Measurements from ENCODE around the gene MYO1H. TPM values are rescaled to one million over a fixed set of nuclear protein-coding genes. Genes with fewer than 3 reads are reported as not detected.

The MYO1H gene, protein sequence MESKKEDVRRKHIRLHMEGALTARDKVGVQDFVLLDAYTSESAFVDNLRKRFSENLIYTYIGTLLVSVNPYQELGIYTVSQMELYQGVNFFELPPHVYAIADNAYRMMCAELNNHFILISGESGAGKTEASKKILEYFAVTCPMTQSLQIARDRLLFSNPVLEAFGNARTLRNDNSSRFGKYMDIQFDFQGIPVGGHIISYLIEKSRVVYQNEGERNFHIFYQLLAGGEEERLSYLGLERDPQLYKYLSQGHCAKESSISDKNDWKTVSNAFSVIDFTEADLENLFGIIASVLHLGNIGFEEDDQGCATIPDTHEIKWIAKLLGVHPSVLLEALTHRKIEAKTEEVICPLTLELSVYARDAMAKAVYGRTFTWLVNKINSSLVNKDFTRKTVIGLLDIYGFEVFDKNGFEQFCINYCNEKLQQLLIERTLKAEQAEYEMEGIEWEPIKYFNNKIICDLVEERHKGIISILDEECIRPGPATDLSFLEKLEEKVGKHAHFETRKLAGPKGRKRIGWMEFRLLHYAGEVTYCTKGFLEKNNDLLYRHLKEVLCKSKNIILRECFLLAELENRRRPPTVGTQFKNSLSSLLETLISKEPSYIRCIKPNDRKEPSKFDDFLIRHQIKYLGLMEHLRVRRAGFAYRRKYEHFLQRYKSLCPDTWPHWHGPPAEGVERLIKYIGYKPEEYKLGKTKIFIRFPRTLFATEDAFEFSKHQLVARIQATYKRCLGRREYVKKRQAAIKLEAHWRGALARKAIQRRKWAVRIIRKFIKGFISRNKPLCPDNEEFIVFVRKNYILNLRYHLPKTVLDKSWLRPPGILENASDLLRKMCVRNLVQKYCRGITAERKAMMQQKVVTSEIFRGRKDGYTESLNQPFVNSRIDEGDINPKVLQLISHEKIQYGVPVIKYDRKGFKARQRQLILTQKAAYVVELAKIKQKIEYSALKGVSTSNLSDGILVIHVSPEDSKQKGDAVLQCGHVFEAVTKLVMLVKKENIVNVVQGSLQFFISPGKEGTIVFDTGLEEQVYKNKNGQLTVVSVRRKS
- not detected for total RNA-seq

- Histone ChIP-seq H3K36me3 (no peaks in the 10 kb centered on the region), H3K27ac (no peak within 1 kb of the TSS), H3K4me3 (no peak within 1 kb of the TSS), H3K4me1 (no peaks in the 10 kb centered on the region), H3K9me3 (no peaks in the 10 kb centered on the region), H3K27me3 (peaks cover 8% of the 10 kb centered on the region)
- DNase-seq, result no peak
- intact Hi-C loops (cut with DNase I; ENCODE audit: low total_unique reads) (no loop called here), in situ Hi-C loops (cut with MboI; ENCODE audit: low pct_ligation_motif_present in 1 of 4, low pct_unique_long_range_greater_than_20kb in 1 of 4, low sequenced_read_pairs in 3 of 4) (no loop called here)
- 0 to 66% methylated on average over 1 to 8 of the region's 8 CpGs for WGBS, 2 donors (ENCODE audit: low coverage in 1 of 2)
- no peak for TF ChIP-seq POLR2AphosphoS5 (IDR thresholded peaks at IDR 0.05)
- TF ChIP-seq, protein P1, sequence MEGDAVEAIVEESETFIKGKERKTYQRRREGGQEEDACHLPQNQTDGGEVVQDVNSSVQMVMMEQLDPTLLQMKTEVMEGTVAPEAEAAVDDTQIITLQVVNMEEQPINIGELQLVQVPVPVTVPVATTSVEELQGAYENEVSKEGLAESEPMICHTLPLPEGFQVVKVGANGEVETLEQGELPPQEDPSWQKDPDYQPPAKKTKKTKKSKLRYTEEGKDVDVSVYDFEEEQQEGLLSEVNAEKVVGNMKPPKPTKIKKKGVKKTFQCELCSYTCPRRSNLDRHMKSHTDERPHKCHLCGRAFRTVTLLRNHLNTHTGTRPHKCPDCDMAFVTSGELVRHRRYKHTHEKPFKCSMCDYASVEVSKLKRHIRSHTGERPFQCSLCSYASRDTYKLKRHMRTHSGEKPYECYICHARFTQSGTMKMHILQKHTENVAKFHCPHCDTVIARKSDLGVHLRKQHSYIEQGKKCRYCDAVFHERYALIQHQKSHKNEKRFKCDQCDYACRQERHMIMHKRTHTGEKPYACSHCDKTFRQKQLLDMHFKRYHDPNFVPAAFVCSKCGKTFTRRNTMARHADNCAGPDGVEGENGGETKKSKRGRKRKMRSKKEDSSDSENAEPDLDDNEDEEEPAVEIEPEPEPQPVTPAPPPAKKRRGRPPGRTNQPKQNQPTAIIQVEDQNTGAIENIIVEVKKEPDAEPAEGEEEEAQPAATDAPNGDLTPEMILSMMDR (IDR thresholded peaks at IDR 0.05), result no peak
- TF ChIP-seq POLR2A (IDR thresholded peaks at IDR 0.05), result no peak
- TF ChIP-seq EP300 (IDR thresholded peaks at IDR 0.05; ENCODE audit: low read depth), result no peak
Measured at GRCh38 chr12:109347589-109347988, at the start of gene MYO1H. TSS of gene MYO1H (plus strand) at chr12:109347900. CDS start at chr12:109347961, 61 bp downstream.

DNA sequence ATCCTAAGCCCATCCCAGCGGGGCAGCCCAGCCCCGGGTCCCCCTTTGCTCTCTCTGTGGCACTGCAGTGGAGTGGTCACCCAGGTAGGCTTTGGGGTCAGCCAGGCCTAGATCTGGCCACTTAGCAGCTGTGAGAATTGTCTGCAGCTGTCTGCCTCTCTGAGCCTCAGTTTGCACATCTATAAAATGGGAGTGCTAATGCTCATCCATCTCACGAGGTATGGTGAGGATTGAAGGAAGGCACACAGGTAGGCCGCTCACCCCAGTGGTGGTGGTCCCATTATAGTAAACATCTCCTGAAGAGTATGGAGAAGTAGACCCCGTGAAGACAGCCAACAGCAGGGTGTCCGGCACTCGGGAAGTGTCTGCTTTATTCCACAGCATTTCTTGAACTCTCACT lies 47.9 kb upstream of the MYO1H start:
- no peak for DNase-seq
- H3K27ac ChIP-seq, result no peak overlapping the region
- no peaks in the 10 kb centered on the region for H3K4me1 ChIP-seq
- no peaks in the 10 kb centered on the region for H3K36me3 ChIP-seq
- 70 to 88% methylated on average over 2 to 7 of the region's 7 CpGs for WGBS, 2 donors (ENCODE audit: low coverage in 1 of 2)
- TF ChIP-seq POLR2A (IDR thresholded peaks at IDR 0.05) (no peak), EP300 (IDR thresholded peaks at IDR 0.05; ENCODE audit: low read depth) (no peak), POLR2AphosphoS5 (IDR thresholded peaks at IDR 0.05) (no peak)
- TF ChIP-seq, protein P1 (IDR thresholded peaks at IDR 0.05), result no peak
- intact Hi-C loops (cut with DNase I; ENCODE audit: low total_unique reads) (no loop called here), in situ Hi-C loops (cut with MboI; ENCODE audit: low pct_ligation_motif_present in 1 of 4, low pct_unique_long_range_greater_than_20kb in 1 of 4, low sequenced_read_pairs in 3 of 4) (no loop called here)
- no peak overlapping the region for H3K4me3 ChIP-seq
- no peaks in the 10 kb centered on the region for H3K9me3 ChIP-seq
- H3K27me3 ChIP-seq, result peaks cover 7% of the 10 kb centered on the region

- TF ChIP-seq, protein P1 (IDR thresholded peaks at IDR 0.05), result no peak
- TF ChIP-seq EP300 (IDR thresholded peaks at IDR 0.05; ENCODE audit: low read depth), result no peak
- TF ChIP-seq POLR2A (IDR thresholded peaks at IDR 0.05), result no peak
- TF ChIP-seq POLR2AphosphoS5 (IDR thresholded peaks at IDR 0.05), result no peak
- in situ Hi-C loops (cut with MboI; ENCODE audit: low pct_ligation_motif_present in 1 of 4, low pct_unique_long_range_greater_than_20kb in 1 of 4, low sequenced_read_pairs in 3 of 4) (no loop called here), intact Hi-C loops (cut with DNase I; ENCODE audit: low total_unique reads) (no loop called here)
- H3K36me3 ChIP-seq, result no peaks in the 10 kb centered on the region
- no peak overlapping the region for H3K4me3 ChIP-seq
- H3K9me3 ChIP-seq, result no peaks in the 10 kb centered on the region
- peaks cover 24% of the 10 kb centered on the region for H3K27me3 ChIP-seq
- 75 to 80% methylated on average over 2 to 3 of the region's 3 CpGs for WGBS, 2 donors (ENCODE audit: low coverage in 1 of 2)
- DNase-seq, result no peak
- H3K4me1 ChIP-seq, result no peaks in the 10 kb centered on the region
- H3K27ac ChIP-seq, result no peak overlapping the region
Measured at GRCh38 chr12:109301643-109302168, 46.0 kb upstream of the MYO1H start.

GRCh38 chr12:109302358-109302757 lies 45.3 kb upstream of the MYO1H start:
- Histone ChIP-seq H3K9me3 (no peaks in the 10 kb centered on the region), H3K27me3 (peaks cover 31% of the 10 kb centered on the region), H3K4me1 (no peaks in the 10 kb centered on the region), H3K27ac (no peak overlapping the region), H3K4me3 (no peak overlapping the region), H3K36me3 (no peaks in the 10 kb centered on the region)
- WGBS, 2 donors (ENCODE audit: low coverage in 1 of 2), result 38% methylated on average over 2 of the region's 2 CpGs; no CpG with 5 or more reads in 1 of the 2 donors
- no peak for TF ChIP-seq POLR2A (IDR thresholded peaks at IDR 0.05)
- TF ChIP-seq, protein P1 (IDR thresholded peaks at IDR 0.05), result peak in 1 of 5 experiments; percentile 23
- intact Hi-C loops (cut with DNase I; ENCODE audit: low total_unique reads), result no loop called here
- DNase-seq, result no peak
- in situ Hi-C loops (cut with MboI; ENCODE audit: low pct_ligation_motif_present in 1 of 4, low pct_unique_long_range_greater_than_20kb in 1 of 4, low sequenced_read_pairs in 3 of 4), result no loop called here
